GM12878 (cell line): ENCODE results near the gene GCSAM. TPM values are rescaled to one million over a fixed set of nuclear protein-coding genes. Genes with fewer than 3 reads are reported as not detected.
A peak's percentile ranks its signal among the peaks of the same experiment; 100 is the strongest.

Experiments used
- ATAC-seq: fragments of 200-7000 bp; cut with Tn5 transposase; 3 replicates; pipeline ENCODE4 v1.9.1; 2020; ENCODE audit warnings: mild to moderate bottlenecking, moderate library complexity
- BruUV-seq: library from RNA; stranded (reverse); fragments of 400-500 nt; replicated peaks from 2 replicates; lab custom pipeline; 2021; lab: Mats Ljungman, UMichigan
- CTCF ChIA-PET: fragments of 300-600 bp; sonication (Branson Sonifier 250); formaldehyde crosslinking; extraction: SDS; loops from one replicate; lab custom pipeline; 2021; ENCODE audit warnings: inconsistent platforms; lab: Yijun Ruan, JAX
- POLR2A ChIA-PET: fragments of 350-600 bp; formaldehyde crosslinking; extraction: SDS; loops from one replicate; lab custom pipeline; 2021; ENCODE audit warnings: inconsistent platforms; lab: Charles Lee
- RAD21 ChIA-PET: fragments of 300-600 bp; sonication (Branson Sonifier 250); formaldehyde crosslinking; loops from one replicate; lab custom pipeline; 2023; ENCODE audit warnings: antibody characterized with exemption; ENCODE audit not compliant: unreplicated experiment; lab: Charles Lee
- SMC1A ChIA-PET: fragments of 300-600 bp; sonication (Branson Sonifier 250); formaldehyde crosslinking; loops from one replicate; lab custom pipeline; 2023; ENCODE audit not compliant: unreplicated experiment, uncharacterized antibody; lab: Charles Lee
- DNase-seq: peaks from one replicate; pipeline ENCODE4 v3.0.0-alpha.2; 2011; ENCODE audit warnings: low read depth, low spot score
- FAIRE-seq: peaks from 3 replicates; lab custom pipeline; 2011; peaks lifted over from hg19 to GRCh38; lab: Jason Lieb, UNC
- H2AFZ ChIP-seq: 2 replicates; pipeline ENCODE4 v1.6.0; 2011; ENCODE audit warnings: low read depth, low read length, control low read depth; ENCODE audit not compliant: control insufficient read depth
- H3K27ac ChIP-seq: 2 replicates; pipeline ENCODE4 v1.5.1; 2011; ENCODE audit warnings: control low read depth; ENCODE audit not compliant: control insufficient read depth, insufficient read depth
- H3K27me3 ChIP-seq, 2 experiments: replicated peaks in 1 of 2; 2 replicates each; pipeline versions ENCODE4 v1.6.0 to v1.6.1; 2011; ENCODE audit warnings: low read length in 1 of 2; ENCODE audit not compliant: control insufficient read depth in 2 of 2, insufficient read depth in 2 of 2
- H3K36me3 ChIP-seq, 2 experiments: 2 replicates each; pipeline ENCODE4 v1.5.1; 2011; ENCODE audit warnings: low read length in 1 of 2; ENCODE audit not compliant: control insufficient read depth in 2 of 2, insufficient read depth in 2 of 2
- H3K4me1 ChIP-seq: 2 replicates; pipeline ENCODE4 v1.6.1; 2011; ENCODE audit warnings: mild to moderate bottlenecking, low read length, moderate library complexity, mixed read lengths; ENCODE audit not compliant: control insufficient read depth, insufficient read depth
- H3K4me2 ChIP-seq: 2 replicates; pipeline ENCODE4 v1.6.0; 2011; ENCODE audit warnings: control low read depth; ENCODE audit not compliant: control insufficient read depth, insufficient read depth
- H3K4me3 ChIP-seq: fragments of 200-600 bp; sonication (generic); 2 replicates; pipeline ENCODE4 v1.5.1; 2016
- H3K79me2 ChIP-seq: 2 replicates; pipeline ENCODE4 v1.6.0; 2011; ENCODE audit warnings: low read length; ENCODE audit not compliant: control insufficient read depth, insufficient read depth
- H3K9ac ChIP-seq: 2 replicates; pipeline ENCODE4 v1.8.0; 2011; ENCODE audit warnings: low read length, control low read depth, mixed read lengths; ENCODE audit not compliant: control insufficient read depth, insufficient read depth
- H3K9me3 ChIP-seq: replicated peaks from 3 replicates; pipeline ENCODE4 v1.5.1; 2011; ENCODE audit warnings: mild to moderate bottlenecking, low read length; ENCODE audit not compliant: control insufficient read depth, insufficient read depth
- H4K20me1 ChIP-seq: 2 replicates; pipeline ENCODE4 v1.6.0; 2011; ENCODE audit not compliant: control insufficient read depth, insufficient read depth
- BACH1 ChIP-seq: fragments of 450-650 bp; IDR thresholded peaks from 2 replicates; pipeline ENCODE4 v1.6.1; 2017; ENCODE audit warnings: mild to moderate bottlenecking, borderline replicate concordance
- BHLHE40 ChIP-seq, 2 experiments: fragments of 450-650 bp in 1 of 2; IDR thresholded peaks; 2 replicates each; pipeline ENCODE4 v1.6.1; 2011 to 2017; ENCODE audit warnings: low read depth in 2 of 2, borderline replicate concordance in 1 of 2, improper control_type of control experiment in 1 of 2, low read length in 1 of 2, mild to moderate bottlenecking in 1 of 2
- DPF2 ChIP-seq: fragments of 450-650 bp; IDR thresholded peaks from 2 replicates; pipeline ENCODE4 v1.6.1; 2017; ENCODE audit warnings: mild to moderate bottlenecking
- E2F4 ChIP-seq: IDR thresholded peaks from 2 replicates; pipeline ENCODE4 v1.6.1; 2012; ENCODE audit warnings: low read depth, low read length, improper control_type of control experiment
- ESRRA ChIP-seq: IDR thresholded peaks from 2 replicates; pipeline ENCODE4 v1.6.1; 2012; ENCODE audit warnings: mild to moderate bottlenecking, low read length, improper control_type of control experiment
- IKZF2 ChIP-seq, 2 experiments: fragments of 450-650 bp; IDR thresholded peaks; 2 replicates each; pipeline ENCODE4 v1.6.1; 2017; ENCODE audit warnings: mild to moderate bottlenecking in 2 of 2, moderate library complexity in 2 of 2
- MEF2A ChIP-seq: IDR thresholded peaks from 2 replicates; pipeline ENCODE4 v1.6.1; 2011; ENCODE audit warnings: low read depth, mild to moderate bottlenecking, low read length, moderate library complexity; ENCODE audit not compliant: insufficient read depth
- MTA2 ChIP-seq: fragments of 450-650 bp; IDR thresholded peaks from 2 replicates; pipeline ENCODE4 v1.6.1; 2016; ENCODE audit warnings: low read depth, mild to moderate bottlenecking, moderate library complexity
- NBN ChIP-seq: fragments of 450-650 bp; IDR thresholded peaks from 2 replicates; pipeline ENCODE4 v1.6.1; 2016
- POLR2AphosphoS5 ChIP-seq: IDR thresholded peaks from 2 replicates; pipeline ENCODE4 v1.6.1; 2011; ENCODE audit warnings: mild to moderate bottlenecking, low read length, inconsistent platforms
- SP1 ChIP-seq: IDR thresholded peaks from one replicate; pipeline ENCODE4 v1.6.1; 2011; ENCODE audit warnings: low read depth, low read length
- STAT3 ChIP-seq: IDR thresholded peaks from 2 replicates; pipeline ENCODE4 v1.6.1; 2011; ENCODE audit warnings: low read depth, low read length, improper control_type of control experiment
- whole genome bisulfite sequencing: methylation state at CpG from one replicate; pipeline ENCODE4 v1.1.6; 2016; ENCODE audit warnings: low lambda C conversion rate; ENCODE audit not compliant: insufficient replicate concordance, insufficient coverage; ENCODE audit errors: missing lambda C conversion rate; 5-methylcytosine and 5-hydroxymethylcytosine counted together
- in situ Hi-C: fragments of 300-500 bp; cut with MboI; formaldehyde crosslinking; loops from 9 replicates; pipeline ENCODE4 v1.14.3; 2018; ENCODE audit warnings: mixed read lengths
- intact Hi-C: fragments of 100-400 bp; cut with micrococcal nuclease; formaldehyde crosslinking; loops from one replicate; pipeline ENCODE4 v1.14.2; 2022; ENCODE audit not compliant: unreplicated experiment
- polyA plus RNA-seq, 11 experiments: library from polyadenylated mRNA; depleted of rRNA in 4 of 11; unstranded in 6 of 11; stranded (reverse) in 5 of 11; fragments of >200 nt; fragmentation: Nextera tagmentation in 4 of 11; fragmentation: Illumina TruSeq in 1 of 11; extraction: Ambion mirVana in 4 of 11; extraction: Trizol in 1 of 11; gene quantifications; 1 replicate in 1 of 11; 2 replicates in 10 of 11; pipeline versions ENCODE4 v1.2.1 to v1.2.3, GENCODE V29; 2011 to 2016; ENCODE audit warnings: inconsistent platforms in 2 of 11, missing spikeins in 2 of 11, low read depth in 1 of 11
- total RNA-seq, 4 experiments: library from RNA; depleted of rRNA in 3 of 4; stranded (reverse); fragments of >200 nt in 3 of 4; fragmentation: Illumina TruSeq in 1 of 4; extraction: Trizol in 1 of 4; gene quantifications; 2 replicates each; pipeline versions ENCODE4 v1.2.1 to v1.2.3, GENCODE V29; 2013 to 2021
- TF ChIP-seq, protein P1 (sequence below): IDR thresholded peaks from 2 replicates; pipeline ENCODE4 v1.6.1; 2012; ENCODE audit warnings: mild to moderate bottlenecking, low read depth, low read length
- TF ChIP-seq, protein P2 (sequence below): fragments of 450-650 bp; IDR thresholded peaks from 2 replicates; pipeline ENCODE4 v1.6.1; 2017; ENCODE audit warnings: low read depth, mild to moderate bottlenecking, moderate library complexity

The GCSAM gene
- total and polyA plus RNA-seq, 10 of the 15 experiments (the other 5 are each of a cell fraction or from before 2014, with no cell fraction given): 81.5 to 407 (median 107) TPM

GRCh38 chr3:112134335-112135124 lies 1.5 kb upstream of the GCSAM start:
- ATAC-seq (peak; percentile 1; the same call in 2 of the 3 replicates), FAIRE-seq (no peak), DNase-seq (no peak)
- Histone ChIP-seq H3K4me3 (no peak overlapping the region; the same call in 1 of the 2 replicates), H4K20me1 (no peaks in the 10 kb centered on the region), H3K9me3 (no peaks in the 10 kb centered on the region), H3K27me3 (no peaks in the 10 kb centered on the region), H2AFZ (no peak overlapping the region), H3K4me2 (peak overlapping the region; percentile 64), H3K36me3 (peaks cover 0 to 2% of the 10 kb centered on the region in 2 experiments; a peak in 1 of 4 replicates), H3K9ac (peak overlapping the region; percentile 56), H3K4me1 (peaks cover 50% of the 10 kb centered on the region), H3K27ac (peak overlapping the region; percentile 99), H3K79me2 (peaks cover 57% of the 10 kb centered on the region)
- RAD21 ChIA-PET: interaction anchor here (0.7 to 17.9 kb wide), 10 partner anchors 9 to 364 kb away, joined by 3 to 457 read pairs (median 14); partner anchors contain the start of gene SLC9C1
- intact Hi-C loops (loop anchor here (10.0 kb wide), 1 partner anchor 360 kb away; the partner anchor contains the start of gene BTLA), in situ Hi-C loops (loop anchor here (5.0 kb wide), 1 partner anchor 158 kb away; the partner anchor contains the start of gene SLC9C1)
- SMC1A ChIA-PET: interaction anchor here (2.6 to 18.5 kb wide), 9 partner anchors 9 to 386 kb away, joined by 8 to 489 read pairs (median 43); partner anchors contain the start of genes BTLA, CD200 and SLC9C1
- BruUV-seq: no TSS peak
- WGBS: 62% methylated on average over 8 of the region's 8 CpGs
- POLR2A ChIA-PET: interaction anchor here (0.6 to 12.8 kb wide), 5 partner anchors 11 to 379 kb away, joined by 3 to 345 read pairs (median 3); partner anchors contain the start of gene CD200
- CTCF ChIA-PET: interaction anchor here (1.1 to 18.1 kb wide), 4 partner anchors 17 to 355 kb away, joined by 3 to 226 read pairs (median 118); partner anchors contain the start of gene SLC9C1
- no peak for TF ChIP-seq SP1
- TF ChIP-seq ESRRA: no peak
- 0 out of 2 replicates have a peak, but pooled peaks have one; percentile 16 for TF ChIP-seq NBN
- TF ChIP-seq, protein P1, sequence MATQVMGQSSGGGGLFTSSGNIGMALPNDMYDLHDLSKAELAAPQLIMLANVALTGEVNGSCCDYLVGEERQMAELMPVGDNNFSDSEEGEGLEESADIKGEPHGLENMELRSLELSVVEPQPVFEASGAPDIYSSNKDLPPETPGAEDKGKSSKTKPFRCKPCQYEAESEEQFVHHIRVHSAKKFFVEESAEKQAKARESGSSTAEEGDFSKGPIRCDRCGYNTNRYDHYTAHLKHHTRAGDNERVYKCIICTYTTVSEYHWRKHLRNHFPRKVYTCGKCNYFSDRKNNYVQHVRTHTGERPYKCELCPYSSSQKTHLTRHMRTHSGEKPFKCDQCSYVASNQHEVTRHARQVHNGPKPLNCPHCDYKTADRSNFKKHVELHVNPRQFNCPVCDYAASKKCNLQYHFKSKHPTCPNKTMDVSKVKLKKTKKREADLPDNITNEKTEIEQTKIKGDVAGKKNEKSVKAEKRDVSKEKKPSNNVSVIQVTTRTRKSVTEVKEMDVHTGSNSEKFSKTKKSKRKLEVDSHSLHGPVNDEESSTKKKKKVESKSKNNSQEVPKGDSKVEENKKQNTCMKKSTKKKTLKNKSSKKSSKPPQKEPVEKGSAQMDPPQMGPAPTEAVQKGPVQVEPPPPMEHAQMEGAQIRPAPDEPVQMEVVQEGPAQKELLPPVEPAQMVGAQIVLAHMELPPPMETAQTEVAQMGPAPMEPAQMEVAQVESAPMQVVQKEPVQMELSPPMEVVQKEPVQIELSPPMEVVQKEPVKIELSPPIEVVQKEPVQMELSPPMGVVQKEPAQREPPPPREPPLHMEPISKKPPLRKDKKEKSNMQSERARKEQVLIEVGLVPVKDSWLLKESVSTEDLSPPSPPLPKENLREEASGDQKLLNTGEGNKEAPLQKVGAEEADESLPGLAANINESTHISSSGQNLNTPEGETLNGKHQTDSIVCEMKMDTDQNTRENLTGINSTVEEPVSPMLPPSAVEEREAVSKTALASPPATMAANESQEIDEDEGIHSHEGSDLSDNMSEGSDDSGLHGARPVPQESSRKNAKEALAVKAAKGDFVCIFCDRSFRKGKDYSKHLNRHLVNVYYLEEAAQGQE: no peak
- peak; percentile 76 to 81; a peak in 3 of 4 replicates for TF ChIP-seq IKZF2 (IDR thresholded peaks at IDR 0.05)
- TF ChIP-seq MTA2: peak; percentile 60
- 0 out of 2 replicates have a peak, but pooled peaks have one; percentile 41 for TF ChIP-seq MEF2A
- 0 out of 2 replicates have a peak, but pooled peaks have one; percentile 2 for TF ChIP-seq DPF2
- TF ChIP-seq, protein P2, sequence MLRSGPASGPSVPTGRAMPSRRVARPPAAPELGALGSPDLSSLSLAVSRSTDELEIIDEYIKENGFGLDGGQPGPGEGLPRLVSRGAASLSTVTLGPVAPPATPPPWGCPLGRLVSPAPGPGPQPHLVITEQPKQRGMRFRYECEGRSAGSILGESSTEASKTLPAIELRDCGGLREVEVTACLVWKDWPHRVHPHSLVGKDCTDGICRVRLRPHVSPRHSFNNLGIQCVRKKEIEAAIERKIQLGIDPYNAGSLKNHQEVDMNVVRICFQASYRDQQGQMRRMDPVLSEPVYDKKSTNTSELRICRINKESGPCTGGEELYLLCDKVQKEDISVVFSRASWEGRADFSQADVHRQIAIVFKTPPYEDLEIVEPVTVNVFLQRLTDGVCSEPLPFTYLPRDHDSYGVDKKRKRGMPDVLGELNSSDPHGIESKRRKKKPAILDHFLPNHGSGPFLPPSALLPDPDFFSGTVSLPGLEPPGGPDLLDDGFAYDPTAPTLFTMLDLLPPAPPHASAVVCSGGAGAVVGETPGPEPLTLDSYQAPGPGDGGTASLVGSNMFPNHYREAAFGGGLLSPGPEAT: peak; percentile 58; the same call in 1 of the 2 replicates
- TF ChIP-seq E2F4: no peak
- peak; percentile 17 for TF ChIP-seq POLR2AphosphoS5
- 0 out of 2 replicates have a peak, but pooled peaks have one; percentile 5 for TF ChIP-seq BACH1
- peak in 1 of 2 experiments; percentile 29; a peak in 1 of 4 replicates for TF ChIP-seq BHLHE40 (IDR thresholded peaks at IDR 0.05; ENCODE audit: borderline replicate concordance in 1 of 2, low read depth in 2 of 2, low read length in 1 of 2)
- TF ChIP-seq STAT3: 0 out of 2 replicates have a peak, but pooled peaks have one; percentile 59
